Measurements from ENCODE around the gene TENT5A. TPM values are rescaled to one million over a fixed set of nuclear protein-coding genes. Genes with fewer than 3 reads are reported as not detected.
A peak's percentile ranks its signal among the peaks of the same experiment; 100 is the strongest.
"Not testable (repeated sequence)": the region's sequence is repeated elsewhere in the genome, so short reads cannot be mapped to it uniquely, and the experiment has no call there.

Gene TENT5A
- total RNA-seq, 1 experiment from 2014 or later = 5.0 TPM

DNA sequence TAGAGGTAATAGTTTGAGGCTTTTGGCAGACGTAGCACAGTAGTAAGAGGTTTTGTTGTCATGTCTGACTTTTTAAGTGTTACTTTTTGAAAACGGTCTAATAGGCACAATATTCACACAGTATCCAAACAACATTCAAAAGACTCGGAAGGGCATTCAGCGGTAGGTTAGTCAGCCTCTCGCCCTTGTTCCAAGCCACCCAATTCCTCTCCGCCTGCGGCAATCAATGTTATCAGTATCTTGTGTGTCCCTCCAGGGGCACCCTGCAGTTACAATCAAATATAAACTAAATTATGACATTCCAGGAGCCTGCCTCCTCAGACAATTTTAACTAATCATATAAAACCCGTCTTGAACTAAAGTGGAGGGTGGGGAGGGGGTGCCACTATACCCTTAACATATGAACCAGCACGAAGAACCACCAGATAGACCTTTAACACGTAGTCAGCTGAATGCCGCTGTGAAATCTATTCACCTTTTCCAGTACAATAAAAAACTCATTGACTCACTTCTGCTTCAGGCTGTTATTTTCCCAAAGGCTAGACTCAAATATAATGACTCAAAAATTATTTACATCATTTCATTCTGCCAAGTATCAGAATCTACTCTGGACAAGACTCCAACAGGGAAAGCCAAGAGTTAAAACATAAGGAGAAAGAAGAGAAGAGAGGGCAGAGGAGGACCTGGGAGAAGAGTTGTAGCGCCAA lies 1.6 kb downstream of the TENT5A start:
- DNase-seq (ENCODE audit: low spot score) = no peak

DNA sequence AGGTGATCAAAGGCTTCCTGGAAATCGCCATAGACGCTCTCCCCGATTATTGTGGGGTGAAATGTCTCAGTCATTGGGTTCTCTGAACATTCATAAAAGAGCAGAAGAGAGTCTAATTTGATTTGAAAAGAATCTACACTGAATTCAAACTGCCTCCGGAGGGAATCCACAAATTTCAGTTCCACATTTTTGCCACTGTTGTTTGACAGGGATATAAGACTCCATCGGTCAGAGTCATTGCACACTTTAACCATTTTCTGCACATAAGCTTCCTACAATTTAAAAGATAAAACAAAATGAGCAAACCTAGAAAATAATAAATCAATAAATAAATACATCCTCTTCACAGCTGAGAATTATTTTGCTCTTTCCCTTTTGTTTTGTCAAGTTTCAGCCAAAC lies 2.3 kb downstream of the TENT5A start:
- DNase-seq (ENCODE audit: low spot score) = no peak

DNA sequence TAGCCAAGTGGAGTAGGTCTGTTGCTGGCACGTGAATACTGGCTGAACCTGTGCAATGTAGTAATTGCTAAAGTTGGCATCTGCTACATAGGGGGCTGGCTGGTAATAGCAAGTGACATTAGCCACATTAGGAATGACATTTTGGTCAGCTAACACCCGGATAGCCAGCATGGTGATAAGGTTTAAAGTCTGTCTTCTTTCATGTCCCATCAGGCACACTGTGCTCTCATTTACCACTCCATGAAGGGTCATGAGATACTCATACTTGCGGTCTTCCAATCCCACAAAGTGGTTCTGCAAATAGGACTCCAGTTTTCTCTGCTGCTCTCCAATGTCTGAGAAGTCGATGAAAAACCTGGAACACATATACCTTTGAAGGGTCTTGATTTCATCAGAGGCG lies 2.8 kb downstream of the TENT5A start:
- DNase-seq (ENCODE audit: low spot score) = no peak

DNA sequence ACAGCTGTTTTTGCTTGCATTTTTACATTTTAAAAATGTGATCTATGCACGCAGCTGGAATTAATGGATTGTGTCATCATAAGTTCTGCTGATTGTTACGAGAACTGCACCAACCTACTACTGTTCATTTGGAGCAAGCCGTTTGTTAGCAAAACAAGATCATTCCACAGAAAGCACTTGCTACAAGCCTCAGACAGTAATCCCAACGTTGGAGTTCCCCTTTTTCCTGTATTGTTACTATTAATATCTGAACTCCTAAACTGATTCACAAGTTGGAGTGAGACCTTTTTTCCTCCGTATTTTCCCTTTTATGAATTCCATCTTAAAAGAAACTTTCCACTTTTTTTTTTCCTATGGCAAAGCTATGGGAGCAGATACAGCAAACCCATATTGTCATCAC lies 3.5 kb downstream of the TENT5A start:
- no peak for DNase-seq (ENCODE audit: low spot score)

DNA sequence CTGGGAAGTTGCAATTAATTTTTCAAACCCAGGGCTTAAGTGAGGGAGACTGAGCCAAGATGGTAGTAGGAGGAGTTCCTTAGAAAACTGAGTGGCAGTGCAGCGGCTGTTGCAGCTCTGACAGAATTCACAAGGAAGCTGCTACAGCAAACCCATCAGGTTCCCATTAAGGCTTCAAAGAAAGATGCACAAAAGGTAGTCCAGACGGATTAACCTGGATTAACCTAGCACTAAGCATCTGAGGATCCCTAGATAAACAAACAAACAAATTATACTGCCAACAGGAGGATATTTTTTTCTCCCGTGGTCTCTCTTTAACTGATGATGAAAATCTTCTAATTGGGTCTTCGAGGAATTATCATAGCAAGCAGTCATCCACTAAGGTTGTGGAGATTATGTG lies 5.2 kb downstream of the TENT5A start:
- no peak for DNase-seq (ENCODE audit: low spot score)

DNA sequence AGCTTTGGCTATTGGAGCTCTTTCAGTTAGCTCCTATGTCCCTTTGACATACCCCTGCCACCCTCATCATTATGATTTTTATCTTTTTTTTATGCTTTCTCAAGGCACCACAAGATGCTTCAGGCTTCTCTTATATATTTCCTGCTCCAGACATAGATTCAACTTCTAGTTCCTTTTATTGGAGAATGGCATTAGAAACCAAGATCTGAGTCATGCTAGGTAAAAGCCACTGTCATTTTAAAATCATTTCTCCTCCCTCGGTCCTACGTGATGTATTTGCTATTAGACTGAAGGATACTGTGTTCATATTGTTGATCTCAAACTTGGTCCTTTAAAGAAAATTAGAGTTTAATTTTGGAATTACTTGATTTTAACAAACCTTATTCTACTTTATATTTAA lies 8.3 kb downstream of the TENT5A start:
- no peak for DNase-seq (ENCODE audit: low spot score)

DNA sequence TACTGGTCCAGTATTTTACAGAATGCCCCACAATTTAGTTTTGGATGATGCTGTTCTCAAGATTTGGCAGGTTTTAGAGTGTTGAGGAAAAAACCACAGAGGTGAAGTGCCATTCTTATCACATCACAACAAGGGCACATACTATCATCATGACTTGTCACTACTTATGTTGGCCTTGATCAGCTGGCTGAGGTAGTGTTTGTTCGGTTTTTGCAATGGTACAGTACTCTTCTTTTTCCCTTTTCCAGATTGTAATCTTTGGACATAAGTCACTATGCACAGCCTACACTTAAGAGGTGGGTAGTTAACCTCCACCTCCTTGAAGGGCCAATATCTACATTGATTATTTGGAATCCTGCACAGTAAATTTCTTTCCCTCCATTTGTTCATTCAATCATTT lies 8.8 kb downstream of the TENT5A start:
- peak; percentile 43 for DNase-seq (ENCODE audit: low spot score)

DNA sequence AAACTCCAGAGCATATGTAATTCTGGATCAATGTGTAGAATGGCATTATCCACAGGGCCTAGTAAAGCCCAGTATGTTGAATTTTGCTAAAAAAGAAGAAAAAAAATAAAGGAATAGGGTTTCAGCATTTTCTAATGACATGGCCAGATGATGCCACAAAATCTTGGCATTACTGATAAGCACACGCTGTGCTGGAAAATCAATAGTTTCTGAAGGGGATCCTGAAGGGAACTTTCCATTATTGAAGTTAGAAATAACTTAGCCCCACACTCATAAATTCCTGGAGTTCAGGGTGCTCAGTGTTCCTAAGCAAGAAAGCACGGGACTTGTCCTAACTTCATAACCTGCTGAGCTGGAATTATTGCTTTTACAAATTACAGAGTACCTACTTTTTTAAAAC lies 10.8 kb downstream of the TENT5A start:
- no peak for DNase-seq (ENCODE audit: low spot score)

DNA sequence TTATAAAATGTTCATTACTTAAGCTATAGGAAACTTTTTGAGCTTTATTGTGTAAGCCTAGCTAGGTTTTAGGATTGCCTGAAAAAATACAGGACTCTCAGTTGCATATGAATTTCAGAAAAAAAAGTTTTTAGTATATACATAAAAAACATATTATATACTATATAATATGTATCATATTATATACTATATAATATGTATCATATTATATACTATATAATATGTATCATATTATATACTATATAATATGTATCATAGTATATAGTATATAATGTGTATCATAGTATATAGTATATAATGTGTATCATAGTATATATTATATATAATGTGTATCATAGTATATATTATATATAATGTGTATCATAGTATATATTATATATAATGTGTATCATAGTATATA lies 11.9 kb downstream of the TENT5A start:
- DNase-seq (ENCODE audit: low spot score) = not testable (repeated sequence)

DNA sequence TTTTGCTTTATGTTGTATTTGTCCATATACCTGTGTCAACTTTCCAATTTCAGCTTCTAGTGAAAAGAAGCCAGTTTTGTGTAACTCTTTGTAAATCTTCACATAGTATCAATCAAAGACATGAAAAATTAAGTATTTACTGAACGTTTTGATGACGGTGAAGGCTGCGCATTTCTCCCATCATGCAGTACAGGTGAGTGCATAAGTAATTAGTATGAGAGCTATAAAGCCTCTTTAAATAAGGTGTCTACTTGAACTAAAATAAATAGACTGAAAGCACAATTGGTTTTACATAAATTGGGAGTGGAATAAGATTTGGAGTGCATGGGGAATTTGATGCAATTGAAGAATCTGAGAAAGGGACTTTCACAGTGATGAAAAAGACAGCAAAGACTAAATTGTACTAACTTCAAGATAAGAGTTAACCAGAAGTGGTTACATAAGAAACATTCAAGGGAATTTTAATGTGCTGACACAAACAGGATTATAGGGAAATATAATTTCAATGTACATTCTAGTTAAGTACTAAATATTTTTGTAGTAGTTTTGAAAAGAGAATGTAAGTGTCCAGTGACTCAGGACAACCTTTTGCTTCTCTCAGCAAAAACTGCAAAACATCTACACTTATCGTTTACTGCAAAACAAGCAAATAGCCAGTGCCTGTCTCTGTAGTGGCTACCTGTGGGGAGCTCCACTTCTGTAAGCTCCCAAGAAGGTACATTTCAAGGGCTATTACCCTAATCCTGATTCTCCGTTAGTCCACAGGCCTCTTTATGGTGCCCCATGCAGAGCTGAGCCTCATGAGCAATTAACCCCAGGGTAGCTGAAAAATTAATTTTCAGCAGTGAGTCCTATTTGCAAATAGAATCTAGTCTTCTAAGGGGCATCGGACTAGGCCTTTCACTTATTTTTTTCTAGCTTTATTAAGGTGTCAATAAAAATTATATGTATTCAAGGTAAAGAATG lies 13.0 kb downstream of the TENT5A start:
- DNase-seq (ENCODE audit: low spot score) = no peak

DNA sequence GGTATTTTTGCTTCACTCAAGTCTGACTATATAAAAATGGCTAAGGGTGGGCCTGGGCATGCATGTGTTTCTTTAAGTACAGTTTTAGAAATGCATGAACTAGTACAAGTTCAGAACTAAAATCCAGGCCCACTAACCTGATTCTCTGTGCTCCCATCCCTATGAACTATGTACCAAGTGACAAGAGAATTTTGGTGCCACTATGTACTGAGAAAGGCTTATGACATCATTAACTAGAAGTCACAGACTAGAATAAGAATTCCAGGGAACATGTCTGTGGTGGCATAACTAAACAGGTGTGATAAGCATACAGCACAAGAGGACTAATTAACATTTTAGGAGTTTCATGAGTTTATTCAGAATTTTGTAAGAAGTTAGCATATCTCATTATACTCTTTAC lies 16.1 kb downstream of the TENT5A start:
- DNase-seq (ENCODE audit: low spot score) = no peak

DNA sequence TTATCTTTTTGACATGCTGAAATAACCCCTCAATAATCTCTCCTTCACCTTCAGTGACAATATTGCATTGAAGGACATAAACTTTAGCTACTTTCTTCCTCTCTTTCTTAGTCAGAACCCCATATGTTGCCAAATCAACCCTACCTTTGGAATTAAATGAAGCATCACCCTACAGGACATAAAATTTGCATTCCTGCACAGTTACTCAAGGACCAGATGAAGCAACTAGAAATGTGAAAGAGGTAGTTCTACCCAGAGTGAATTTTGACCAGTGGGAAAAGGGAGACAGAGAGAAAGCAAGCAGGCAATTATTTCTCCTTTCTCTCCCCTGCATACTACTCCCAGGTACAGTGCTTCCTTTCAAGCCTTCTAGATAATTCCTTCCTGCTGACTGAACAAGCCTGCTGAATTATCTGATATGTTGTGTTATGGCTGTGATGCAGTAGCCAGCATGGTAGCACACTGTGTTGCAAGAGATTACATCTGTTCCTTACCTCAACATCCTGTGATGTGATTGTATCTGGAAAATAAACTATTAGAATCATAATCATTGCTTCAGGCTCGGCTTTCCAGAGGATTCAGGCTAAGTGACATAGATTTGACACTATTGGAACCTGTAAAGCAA lies 16.6 kb downstream of the TENT5A start:
- DNase-seq (ENCODE audit: low spot score) = no peak

DNA sequence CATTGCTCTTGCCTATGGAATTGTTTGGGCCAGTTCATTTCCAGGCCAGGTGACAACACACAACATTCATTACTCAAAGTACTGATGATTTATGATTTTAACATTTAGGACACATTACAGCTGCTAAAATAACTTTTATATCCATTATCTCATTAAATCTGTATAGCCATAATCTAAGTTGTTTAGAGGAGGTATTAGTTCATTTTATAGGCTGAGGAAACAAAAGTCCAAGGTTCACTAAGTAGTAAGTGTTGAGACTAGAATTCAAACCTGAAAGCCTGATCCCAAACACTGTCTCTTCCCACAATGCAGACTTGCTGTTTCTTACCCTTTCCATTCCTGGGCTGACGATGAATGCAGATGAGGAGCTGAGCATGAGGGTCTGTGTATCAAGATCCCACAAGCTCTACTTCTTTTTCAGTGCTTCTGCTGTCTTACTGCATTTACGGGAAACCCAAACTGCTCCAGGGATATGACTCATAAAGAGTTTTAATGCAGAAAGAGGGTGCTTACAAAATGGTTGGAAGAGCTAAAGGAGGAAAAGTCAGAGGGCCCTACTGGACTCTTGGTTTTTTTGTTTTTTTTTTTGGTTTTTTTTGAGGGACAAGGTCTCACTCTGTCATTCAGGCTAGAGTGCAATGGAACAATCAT lies 17.9 kb downstream of the TENT5A start:
- DNase-seq (ENCODE audit: low spot score) = no peak

DNA sequence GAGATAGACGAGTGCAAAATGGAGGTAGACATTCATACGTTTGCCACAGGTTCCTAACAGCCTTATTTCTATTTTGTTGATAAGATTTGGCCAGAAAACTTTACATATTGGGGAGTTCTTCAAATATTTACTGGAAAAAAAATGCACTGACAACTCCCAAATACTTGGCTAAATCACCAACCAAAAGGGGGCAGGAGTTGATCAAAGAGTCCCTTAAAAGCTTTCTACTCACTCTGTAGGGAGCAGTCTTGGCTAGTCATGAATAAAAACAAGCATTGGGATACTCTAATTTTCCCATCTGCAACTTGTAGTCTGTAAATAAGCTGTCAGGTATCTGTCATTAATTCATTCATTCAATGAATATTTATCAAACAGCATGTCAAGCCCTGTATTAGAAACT lies 18.4 kb downstream of the TENT5A start:
- no peak for DNase-seq (ENCODE audit: low spot score)

DNA sequence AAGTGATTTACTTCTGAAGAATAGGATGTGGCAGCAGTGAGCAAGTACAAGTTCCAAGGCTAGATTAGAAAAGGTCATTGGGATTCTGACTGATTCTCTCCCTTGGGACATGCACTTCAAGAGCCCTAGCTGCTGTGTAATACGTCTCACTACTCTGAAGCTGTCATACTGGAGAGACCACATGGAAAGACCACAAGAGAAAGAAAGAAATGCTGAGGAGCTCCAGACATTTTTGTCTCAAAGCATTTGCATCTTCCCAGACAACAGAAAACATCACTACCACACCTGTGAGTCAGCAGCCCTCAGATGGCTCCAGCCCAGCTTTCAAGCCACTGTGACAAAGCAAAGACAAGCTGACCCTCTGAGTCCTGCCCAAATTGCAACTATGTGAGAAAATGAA lies 20.7 kb downstream of the TENT5A start:
- DNase-seq (ENCODE audit: low spot score) = no peak

DNA sequence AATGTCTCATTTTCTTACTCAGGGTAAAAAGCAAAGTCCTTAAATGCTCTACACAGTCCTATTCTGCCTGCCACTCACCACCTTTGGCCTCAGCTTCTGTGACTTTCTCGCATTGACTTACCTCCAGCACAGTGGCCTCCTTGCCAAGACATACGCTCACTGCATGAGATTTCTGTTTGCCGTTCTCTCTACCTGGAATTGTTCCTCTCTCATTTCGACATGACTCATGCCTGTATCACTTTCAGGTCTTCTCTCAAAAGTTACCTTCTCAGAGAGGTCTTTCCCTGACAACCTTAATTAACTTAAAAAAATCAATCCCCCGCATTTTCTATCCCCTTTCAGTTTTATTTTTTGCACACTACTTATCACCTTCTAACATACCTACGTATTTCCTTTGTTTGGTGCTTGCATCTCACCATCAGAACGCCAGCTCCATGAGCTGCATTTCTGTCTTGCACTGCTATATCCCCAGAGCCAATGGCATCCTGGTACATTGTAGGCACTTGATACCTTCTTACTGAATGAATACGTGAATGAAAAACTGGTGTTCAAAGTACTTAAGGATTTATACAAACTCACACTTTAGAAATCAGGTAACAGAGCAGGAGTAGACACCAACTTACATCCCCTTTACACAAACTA lies 24.5 kb downstream of the TENT5A start:
- no peak for DNase-seq (ENCODE audit: low spot score)

DNA sequence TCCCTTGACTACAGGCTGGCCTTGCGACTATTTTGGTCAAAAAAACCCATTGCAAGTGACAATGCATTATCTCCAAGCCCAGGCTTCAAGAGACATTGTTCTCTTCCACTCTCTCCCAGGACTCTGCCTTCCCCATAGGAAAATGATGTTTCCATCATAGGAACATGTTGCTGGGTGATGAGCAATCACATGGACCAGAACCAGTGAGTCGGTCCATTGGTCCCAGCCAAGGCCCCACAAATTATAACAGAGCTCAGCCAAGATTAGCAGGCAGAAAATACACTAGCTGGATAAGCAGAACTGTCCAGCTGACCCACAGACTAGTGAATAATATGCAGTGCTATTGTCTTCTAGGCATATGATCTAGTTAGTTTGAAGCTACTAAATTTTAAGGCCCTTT lies 27.4 kb downstream of the TENT5A start:
- no peak for DNase-seq (ENCODE audit: low spot score)

DNA sequence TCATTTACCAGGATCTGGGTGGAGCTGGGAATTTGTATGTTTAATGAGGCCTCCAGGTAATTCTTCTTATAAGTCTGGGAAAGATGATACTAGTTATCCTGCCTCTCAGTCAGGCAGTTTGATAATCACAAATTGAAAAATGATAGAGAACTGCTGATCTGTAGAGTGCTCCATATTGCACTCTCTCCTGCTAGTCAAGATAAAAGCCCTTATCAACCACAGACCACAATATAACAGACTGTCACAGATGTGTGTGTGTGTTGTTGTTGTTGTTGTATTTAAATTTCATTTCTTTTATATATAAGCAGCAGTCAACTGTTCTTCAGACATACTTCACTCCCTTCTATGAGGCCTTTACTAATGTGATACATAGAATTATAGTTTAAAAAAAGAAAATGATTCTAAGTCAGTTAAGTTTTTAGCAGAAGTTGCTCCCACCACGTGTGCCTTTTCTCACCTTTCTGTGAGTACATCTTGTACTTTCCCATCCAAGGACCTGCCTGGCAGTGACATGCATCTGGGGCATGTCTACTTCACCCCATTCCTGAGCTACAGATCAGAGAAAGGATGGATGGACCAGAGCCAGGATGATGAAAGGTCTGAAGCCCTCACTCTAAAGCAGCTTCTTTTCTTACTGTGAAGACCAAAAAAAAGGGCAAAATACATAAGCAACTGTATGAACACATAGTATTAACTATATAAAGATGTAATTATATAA lies 29.8 kb downstream of the TENT5A start:
- no peak for DNase-seq (ENCODE audit: low spot score)

DNA sequence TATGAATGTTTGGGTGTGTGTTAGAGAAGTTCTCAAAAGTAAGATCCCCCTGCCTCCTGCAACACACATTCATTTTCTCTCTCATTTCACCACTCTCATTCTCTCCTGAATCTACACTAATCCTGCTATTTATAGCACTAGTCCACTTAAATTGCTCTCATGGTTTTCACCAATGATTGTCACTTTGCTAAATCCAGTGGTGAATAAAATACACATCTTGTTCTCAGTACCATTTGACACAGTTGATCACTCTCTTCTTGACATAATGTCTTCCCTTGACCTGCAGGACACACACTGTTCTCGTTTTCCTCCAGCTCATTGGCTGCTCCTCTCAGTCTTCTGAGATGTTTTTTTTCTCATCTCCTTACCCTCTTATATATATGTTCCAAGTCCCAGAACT lies 32.1 kb downstream of the TENT5A start:
- DNase-seq (ENCODE audit: low spot score) = no peak

DNA sequence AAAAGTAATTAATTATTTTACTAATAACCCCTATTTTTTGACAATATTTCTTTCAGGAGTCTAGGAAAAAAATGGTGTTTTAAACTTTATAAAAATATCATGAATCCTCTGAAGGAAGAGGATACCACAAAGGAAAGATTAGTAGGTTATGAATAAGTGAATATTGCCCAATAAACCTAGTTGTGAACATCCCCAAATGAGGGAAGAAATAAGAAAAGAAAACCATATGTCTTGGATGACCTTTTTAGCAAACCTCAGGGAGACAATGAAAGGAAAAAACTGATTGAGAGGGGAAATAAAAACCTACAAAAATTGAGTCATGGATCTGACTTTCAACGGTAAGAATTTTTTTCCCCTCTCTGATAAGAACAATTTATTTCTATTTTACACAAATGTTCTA lies 34.4 kb downstream of the TENT5A start:
- DNase-seq (ENCODE audit: low spot score) = no peak

DNA sequence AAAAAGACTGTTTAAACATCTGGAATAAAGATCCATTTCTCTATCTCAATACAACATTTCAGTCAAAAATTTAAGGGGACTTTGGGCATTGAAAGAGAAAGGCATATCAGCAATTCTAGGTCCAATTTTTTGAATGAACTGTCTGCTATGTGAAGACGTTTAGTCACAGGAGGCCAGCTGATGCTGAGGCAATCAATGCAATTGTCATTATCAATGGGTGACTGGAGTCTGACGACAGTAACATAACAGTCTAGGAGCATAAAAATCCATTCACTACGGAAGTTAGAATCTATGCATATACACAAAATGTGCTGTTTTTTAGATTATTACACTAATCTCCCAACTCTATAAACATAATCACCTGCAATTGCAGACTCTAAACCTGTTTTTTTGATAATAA lies 37.8 kb downstream of the TENT5A start:
- DNase-seq (ENCODE audit: low spot score) = no peak
